ENCODE data around the gene KIAA1755.

DNA sequence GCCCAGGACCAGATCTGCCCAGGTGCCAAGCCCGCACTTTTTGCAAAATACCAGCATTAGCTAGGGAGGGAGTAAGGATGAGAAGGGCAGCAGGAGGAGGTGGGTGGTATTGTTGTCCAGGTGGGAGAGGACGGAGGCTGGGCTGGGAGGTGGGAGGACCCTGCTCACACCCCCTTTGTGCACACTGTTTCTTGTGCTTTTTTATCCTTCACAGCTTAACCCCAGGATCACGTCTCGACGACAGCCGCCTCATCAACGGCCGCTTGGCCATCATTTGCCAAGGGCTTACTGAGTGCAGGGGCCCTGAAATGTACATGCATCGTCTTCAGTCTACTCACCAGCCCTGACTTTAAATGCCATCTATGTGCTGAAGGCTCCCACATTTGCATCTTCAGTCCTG, 83.3 kb downstream of the KIAA1755 start:
- TF ChIP-seq CTCF (conservative IDR thresholded peaks at IDR 0.05; ENCODE audit: low read depth, low read length) (no peak), RAD21 (IDR thresholded peaks at IDR 0.05; ENCODE audit: low read length) (no peak), POLR2A (IDR thresholded peaks at IDR 0.05; ENCODE audit: low read depth, low read length) (no peak)

All from IMR-90 (cell line).